CD4-positive, alpha-beta T cell treated with Interleukin-10 for 1 hour (primary cell): ENCODE measurements around the gene KMT5B.
A peak's percentile ranks its signal among the peaks of the same experiment; 100 is the strongest.

Experiments used
- DNase-seq: peaks from one replicate; pipeline ENCODE4 v3.0.0-alpha.2; 2020

KMT5B gene

GRCh38 chr11:68177877-68178276 lies 35.2 kb downstream of the KMT5B start:
- no peak for DNase-seq

GRCh38 chr11:68173926-68174325 lies 39.2 kb downstream of the KMT5B start:
- no peak for DNase-seq

DNA sequence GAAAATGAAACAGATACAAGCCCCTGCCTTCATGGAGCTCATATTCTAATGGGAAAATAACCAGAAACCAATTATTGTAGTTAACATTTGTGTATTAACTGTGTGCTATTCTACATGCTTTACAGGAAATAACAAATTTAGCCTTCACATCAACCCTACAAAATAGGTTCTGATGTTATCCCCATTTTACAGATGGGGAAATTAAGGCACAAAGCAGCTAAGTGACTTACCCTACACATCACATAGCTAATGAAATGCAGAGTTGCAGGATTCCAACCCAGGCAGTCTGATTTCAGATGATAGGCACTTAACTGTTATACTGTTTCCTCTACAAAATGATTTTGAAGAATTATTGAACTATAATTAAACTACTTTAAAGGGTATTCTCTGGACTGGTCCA lies 43.7 kb downstream of the KMT5B start:
- DNase-seq, result no peak

DNA sequence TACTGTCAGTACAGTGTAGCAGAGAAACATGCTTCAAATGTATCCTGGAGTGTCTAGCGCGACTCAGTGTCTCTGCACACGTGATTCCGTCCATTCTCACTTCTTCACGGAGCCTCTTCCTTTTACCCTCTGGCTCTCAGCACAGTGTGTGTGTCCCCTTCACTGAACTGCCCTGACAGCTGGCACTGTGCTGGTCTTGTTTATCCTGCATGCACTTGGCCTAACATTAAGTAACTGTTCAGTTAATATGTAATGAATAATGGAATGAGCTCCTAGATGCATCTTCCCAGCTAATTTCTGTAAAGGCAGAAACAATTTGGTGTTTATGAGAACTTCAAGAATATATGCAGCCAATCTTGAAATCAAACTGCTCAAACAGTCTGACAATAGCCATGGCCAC lies 44.4 kb downstream of the KMT5B start:
- no peak for DNase-seq

GRCh38 chr11:68167474-68167873 lies 45.6 kb downstream of the KMT5B start:
- DNase-seq, result no peak

DNA sequence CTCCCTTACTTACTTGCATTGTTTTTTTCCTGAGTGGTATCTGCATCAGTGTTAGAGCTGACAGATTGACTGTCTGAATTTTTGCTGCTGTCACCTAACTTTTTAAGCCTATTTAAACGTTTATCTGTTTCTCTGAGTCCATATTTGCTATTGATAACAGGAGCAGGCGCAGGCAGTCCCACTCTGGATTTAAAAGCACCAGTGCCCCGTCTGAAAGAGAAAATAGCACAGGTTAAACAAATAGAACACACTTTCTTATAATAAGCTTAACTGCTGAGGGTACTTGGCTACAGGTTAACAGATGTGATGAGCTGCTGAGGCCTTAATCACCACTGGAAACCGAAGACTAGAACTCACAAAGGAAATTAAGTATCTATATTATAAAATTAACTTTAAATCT lies 46.1 kb downstream of the KMT5B start:
- no peak for DNase-seq

DNA sequence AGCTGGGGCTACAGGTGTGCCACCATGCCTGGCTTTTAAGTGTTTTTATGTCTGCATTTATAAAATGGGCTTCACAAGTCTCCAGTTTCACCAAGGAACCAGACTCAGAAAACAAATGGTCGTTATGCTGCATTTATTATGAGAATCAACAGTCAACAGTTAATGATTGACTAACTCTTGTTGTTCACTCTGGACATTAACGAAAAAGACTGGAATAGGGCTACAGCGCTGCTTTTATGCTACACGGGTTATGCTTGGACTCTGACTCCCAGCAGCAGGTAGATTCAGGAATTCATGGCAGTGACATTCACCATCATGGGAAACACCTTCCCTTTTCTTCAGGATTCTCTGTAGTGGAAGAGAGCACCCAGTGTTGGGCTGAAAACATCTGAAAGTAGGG lies 47.5 kb downstream of the KMT5B start:
- DNase-seq, result no peak

DNA sequence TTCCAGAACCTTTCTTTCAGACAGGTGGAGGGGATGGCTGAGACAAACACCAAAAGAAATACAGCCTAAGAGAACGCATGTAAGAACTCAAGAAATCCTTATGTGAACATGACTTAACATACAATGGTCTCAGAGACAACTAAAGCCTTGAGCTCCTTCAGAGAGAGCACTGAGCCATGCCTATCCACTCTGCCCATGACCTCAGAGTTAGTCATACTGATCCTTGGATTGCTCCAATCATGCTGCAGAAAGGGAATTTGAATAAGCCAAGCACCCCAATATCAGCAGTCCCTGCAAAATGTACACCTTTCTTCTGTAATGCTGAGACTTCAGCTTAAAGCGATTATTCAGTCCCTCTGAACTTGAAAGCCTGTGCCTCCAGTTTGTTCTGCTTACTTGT lies 48.7 kb downstream of the KMT5B start:
- no peak for DNase-seq

DNA sequence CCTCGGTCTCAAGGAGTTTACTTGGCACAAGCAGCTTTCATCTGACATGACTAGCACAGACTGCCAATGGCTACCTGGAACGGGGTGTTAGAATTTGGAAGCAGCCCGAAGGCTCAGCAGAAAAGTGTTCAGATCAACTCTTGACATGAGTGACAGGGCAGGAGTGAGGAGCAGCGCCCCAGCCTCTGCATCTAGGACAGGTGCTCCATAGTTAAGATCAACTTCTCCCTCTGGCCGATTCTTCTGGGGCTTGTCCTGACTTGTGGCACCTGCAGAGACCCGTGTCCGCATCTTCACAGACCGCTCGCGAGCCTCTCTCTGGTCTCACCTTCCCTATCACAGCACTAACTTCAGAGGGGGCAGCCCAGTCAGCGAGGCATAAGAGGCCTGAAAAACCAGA lies 49.4 kb downstream of the KMT5B start:
- no peak for DNase-seq

DNA sequence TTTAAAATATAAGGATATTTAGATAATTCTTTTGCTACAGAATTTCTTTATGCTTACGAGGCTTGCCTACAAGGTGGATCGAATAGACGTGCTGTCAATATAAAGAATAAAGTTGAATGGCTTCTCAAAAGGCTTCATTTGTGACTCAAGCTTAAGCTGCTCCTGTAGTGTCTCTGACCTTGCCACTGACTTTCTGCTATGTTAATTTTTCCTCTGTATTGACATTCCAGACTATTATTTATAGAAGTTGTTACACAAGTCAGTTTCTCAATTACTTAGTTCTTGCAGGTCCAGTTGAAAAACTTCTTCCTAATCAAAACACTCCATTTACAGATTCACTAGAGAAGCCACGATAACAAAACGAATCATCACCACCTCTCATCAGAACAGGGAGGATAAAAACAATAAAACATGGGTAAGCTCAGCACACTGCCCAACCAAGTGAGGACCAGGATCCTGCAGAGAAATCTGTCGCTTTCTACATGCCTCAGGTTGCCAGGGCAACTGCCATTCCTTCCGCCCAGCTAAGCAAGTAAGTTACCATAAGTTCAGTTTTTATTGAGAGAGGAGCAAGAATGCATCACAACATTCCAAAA lies 52.9 kb downstream of the KMT5B start:
- no peak for DNase-seq

DNA sequence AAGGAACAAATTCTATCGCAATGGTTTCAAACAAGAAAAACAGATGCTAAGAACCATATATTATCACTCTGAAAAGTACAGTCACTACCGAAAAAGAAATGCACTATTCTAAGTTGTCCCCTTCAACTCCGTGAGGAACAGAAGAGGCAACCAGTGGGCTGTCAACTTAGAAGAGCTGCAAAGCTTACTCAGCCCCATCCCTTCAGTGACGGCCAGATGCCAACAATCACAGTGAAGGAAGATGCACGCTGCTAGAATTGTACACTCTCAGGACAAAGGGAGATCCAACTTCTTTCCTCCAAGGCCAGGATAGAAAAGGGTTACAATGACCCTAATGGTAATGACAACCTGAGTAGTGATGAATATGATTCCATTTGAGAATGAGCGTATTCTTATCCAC lies 53.4 kb downstream of the KMT5B start:
- DNase-seq, result no peak

- no peak for DNase-seq
These were observed 53.9 kb downstream of the KMT5B start for GRCh38 chr11:68159161-68159560.

DNA sequence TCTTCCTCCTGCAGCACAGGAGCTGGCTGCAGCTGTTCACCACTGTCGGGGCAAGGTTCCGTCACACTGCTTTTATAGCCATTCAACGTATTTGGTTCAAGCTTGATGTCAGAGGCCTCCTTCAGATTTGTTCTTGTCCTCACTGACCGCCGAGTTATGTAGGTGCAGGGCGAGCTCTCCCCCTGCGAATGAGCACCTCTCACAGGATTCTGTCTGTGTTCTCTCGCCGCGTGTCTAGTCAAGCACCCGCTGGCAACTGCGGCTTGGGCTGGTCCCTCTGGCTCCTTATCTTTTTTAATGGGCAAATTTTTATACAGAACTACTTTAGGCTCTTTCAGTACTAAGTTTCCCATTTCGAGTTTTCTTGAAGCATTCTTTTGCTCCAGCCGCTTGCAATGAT lies 54.5 kb downstream of the KMT5B start:
- DNase-seq, result no peak

GRCh38 chr11:68153742-68154141 lies 59.4 kb downstream of the KMT5B start:
- no peak for DNase-seq

DNA sequence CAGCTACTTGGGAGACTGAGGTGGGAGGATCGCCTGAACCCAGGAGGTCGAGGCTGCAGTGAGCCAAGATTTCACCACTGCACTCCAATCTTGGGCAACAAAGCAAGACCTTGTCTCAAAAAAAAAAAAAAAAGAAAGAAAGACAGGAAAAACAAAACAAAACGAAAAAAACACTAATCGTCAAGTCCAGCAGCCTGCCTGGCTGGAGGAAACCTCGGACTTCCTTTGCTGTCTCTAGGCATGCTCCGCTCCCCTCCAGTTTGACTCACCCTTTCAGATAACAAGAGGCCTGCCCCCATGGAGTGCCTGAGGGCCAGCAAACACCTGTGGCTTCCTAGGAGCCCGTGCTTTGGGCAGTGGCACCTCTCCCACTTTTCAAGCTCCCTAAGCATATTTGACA lies 63.1 kb downstream of the KMT5B start:
- no peak for DNase-seq

DNA sequence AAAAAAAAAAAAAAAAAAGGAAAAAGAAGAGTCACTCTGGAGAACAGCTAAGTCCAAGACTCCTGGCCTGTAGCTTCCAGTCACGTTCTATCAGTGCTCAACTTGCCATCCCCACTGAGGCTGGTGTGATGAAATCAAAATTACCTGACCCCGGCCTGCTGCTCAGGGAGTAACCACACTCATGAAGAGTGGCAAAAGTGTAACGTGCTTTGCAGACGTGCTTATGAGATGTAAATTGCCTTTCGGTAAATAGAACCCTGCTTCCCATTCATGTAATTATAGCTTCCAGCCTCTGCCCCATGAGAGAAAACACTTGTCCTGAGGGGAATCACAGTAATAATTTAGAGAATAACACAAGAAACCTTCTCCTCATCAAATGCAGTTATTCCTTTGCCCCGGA lies 63.7 kb downstream of the KMT5B start:
- DNase-seq, result no peak

- DNase-seq, result no peak
These were observed 64.2 kb downstream of the KMT5B start for GRCh38 chr11:68148879-68149278.

GRCh38 chr11:68148071-68148805 lies 64.9 kb downstream of the KMT5B start:
- DNase-seq, result no peak

- no peak for DNase-seq
These were observed 66.2 kb downstream of the KMT5B start for GRCh38 chr11:68146704-68147474.

DNA sequence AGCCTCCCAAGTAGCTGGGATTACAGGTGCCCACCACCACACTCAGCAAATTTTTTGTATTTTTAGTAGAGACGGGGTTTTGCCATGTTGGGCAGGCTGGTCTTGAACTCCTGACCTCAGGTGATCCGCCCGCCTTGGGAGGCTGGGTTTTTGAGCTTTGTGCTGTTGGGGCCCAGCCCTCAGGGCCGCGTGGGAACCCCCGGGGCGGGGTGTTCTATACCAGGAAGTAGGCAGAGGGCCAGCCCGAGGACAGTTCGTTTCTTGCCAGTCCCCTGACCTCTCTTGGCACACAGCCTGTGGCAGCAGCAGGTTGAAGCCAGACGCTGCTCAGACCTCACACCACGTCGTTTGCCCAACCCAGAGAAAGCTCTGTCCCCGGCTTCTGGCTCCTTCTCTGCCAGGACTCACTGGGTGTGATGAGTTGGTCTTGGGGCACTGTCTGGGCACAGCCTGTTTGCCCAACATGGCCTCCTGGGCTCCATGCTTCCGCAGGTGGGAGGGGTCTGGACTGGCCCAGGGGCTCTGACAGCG lies 67.0 kb downstream of the KMT5B start:
- peak; percentile 1 for DNase-seq

GRCh38 chr11:68145120-68145866 lies 67.8 kb downstream of the KMT5B start:
- DNase-seq, result no peak

GRCh38 chr11:68143310-68143689 lies 69.8 kb downstream of the KMT5B start:
- DNase-seq, result no peak
